Activated CD4-positive, alpha-beta T cell treated with anti-CD3 and anti-CD28 coated beads, Interleukin-2, amount 10 ng/mL, durations not matched to agents 24 days and 14 days (primary cell): ENCODE data around the gene MTMR1. TPM values are rescaled to one million over a fixed set of nuclear protein-coding genes. Genes with fewer than 3 reads are reported as not detected.

Experiments
- DNase-seq: peaks from one replicate; pipeline ENCODE4 v3.0.0; 2022
- H3K27ac Mint-ChIP-seq: one replicate; pipeline ENCODE4 v1.8.0; 2022; ENCODE audit warnings: mild to moderate bottlenecking, mixed read lengths
- H3K27me3 Mint-ChIP-seq: one replicate; pipeline ENCODE4 v1.8.0; 2022; ENCODE audit warnings: mixed read lengths
- H3K36me3 Mint-ChIP-seq: one replicate; pipeline ENCODE4 v1.8.0; 2022; ENCODE audit warnings: low read depth, mild to moderate bottlenecking, mixed read lengths
- H3K4me1 Mint-ChIP-seq: one replicate; pipeline ENCODE4 v1.8.0; 2021; ENCODE audit warnings: mixed read lengths
- H3K4me3 Mint-ChIP-seq: one replicate; pipeline ENCODE4 v1.8.0; 2022; ENCODE audit warnings: mild to moderate bottlenecking, moderate library complexity, mixed read lengths
- H3K9me3 Mint-ChIP-seq: one replicate; pipeline ENCODE4 v1.8.0; 2021; ENCODE audit warnings: mixed read lengths
- intact Hi-C: fragments of 100-400 bp; cut with micrococcal nuclease; formaldehyde crosslinking; loops from one replicate; pipeline ENCODE4 v1.15.1; 2023
- total RNA-seq: library from RNA; stranded (reverse); gene quantifications from 2 replicates; pipeline ENCODE4 v1.2.3, GENCODE V29; 2022

Gene MTMR1
- total RNA-seq, 1 donor from 2014 or later: 34.5 TPM

DNA sequence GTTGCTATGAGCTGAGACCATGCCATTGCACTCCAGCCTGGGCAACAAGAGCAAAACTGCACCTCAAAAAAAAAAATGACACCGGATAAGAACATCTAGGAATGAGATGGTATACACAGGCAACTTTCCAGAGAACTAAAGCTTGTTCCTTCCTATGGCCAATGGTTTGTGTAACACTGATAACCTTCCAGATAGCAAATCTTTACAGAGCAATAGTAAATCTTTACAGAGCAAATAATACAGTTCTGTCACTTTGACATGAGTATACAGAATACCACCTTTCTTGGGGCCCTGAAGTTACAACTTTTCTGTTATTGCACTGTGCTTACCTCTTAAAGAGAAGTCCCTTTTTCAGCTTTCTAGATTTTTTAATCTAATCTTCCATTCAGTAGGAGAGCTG, 113.6 kb downstream of the MTMR1 start:
- intact Hi-C loops: no loop called here
- no peaks in the 10 kb centered on the region for H3K9me3 Mint-ChIP-seq
- H3K27me3 Mint-ChIP-seq: no peaks in the 10 kb centered on the region
- H3K4me3 Mint-ChIP-seq: no peak overlapping the region
- no peak overlapping the region for H3K27ac Mint-ChIP-seq
- no peak for DNase-seq
- H3K36me3 Mint-ChIP-seq: peaks cover 2% of the 10 kb centered on the region
- no peaks in the 10 kb centered on the region for H3K4me1 Mint-ChIP-seq

GRCh38 chrX:150813922-150814321, 120.7 kb downstream of the MTMR1 start:
- Mint-ChIP-seq H3K27ac (no peak overlapping the region), H3K4me1 (no peaks in the 10 kb centered on the region), H3K4me3 (no peak overlapping the region), H3K27me3 (no peaks in the 10 kb centered on the region), H3K36me3 (peaks cover 6% of the 10 kb centered on the region), H3K9me3 (no peaks in the 10 kb centered on the region)
- DNase-seq: no peak
- intact Hi-C loops: loop anchor here (10.0 kb wide), 1 partner anchor 71 kb away; no protein-coding TSS in a partner anchor

Other genes with a start within 250 kb of the MTMR1 start
- gene MTM1, start 124.8 kb upstream of the MTMR1 start, total RNA-seq: 18.2 and 23.7 TPM in 2 replicates
- gene CD99L2, start 205.3 kb downstream of the MTMR1 start, total RNA-seq: 8.1 and 10.9 TPM in 2 replicates